ENCODE measurements around the gene CKS1B. TPM values are rescaled to one million over a fixed set of nuclear protein-coding genes. Genes with fewer than 3 reads are reported as not detected.

Gene CKS1B
- total and polyA plus RNA-seq, 9 of the 15 experiments (the other 6 are each of a cell fraction or from before 2014, with no cell fraction given), result 215 to 1,103 (median 460) TPM

GRCh38 chr1:155017041-155017945, 42.8 kb downstream of the CKS1B start (continued):
- no peak for TF ChIP-seq KDM5B (IDR thresholded peaks at IDR 0.05; ENCODE audit: insufficient replicate concordance, low read depth, low read length)
- TF ChIP-seq BCLAF1 (IDR thresholded peaks at IDR 0.05; ENCODE audit: borderline replicate concordance in 1 of 2, control insufficient read depth in 1 of 2, low read depth in 2 of 2, low read length in 1 of 2), result peak in 1 of 2 experiments; percentile 61; a peak in 1 of 4 replicates
- TF ChIP-seq ZNF3 (CRISPR knock-in tag; IDR thresholded peaks at IDR 0.05), result no peak
- no peak for TF ChIP-seq SMAD1 (IDR thresholded peaks at IDR 0.05; ENCODE audit: low read depth, low read length, partially characterized antibody)
- no peak for TF ChIP-seq NCOA1 (IDR thresholded peaks at IDR 0.05; ENCODE audit: low read depth)
- TF ChIP-seq GATAD2A (IDR thresholded peaks at IDR 0.05), result peak; percentile 88
- peak; percentile 97 for TF ChIP-seq HMGN3 (IDR thresholded peaks at IDR 0.05; ENCODE audit: borderline replicate concordance, extremely low read depth, insufficient read length, low read depth, low read length)
- TF ChIP-seq CBFB (CRISPR knock-in tag; IDR thresholded peaks at IDR 0.05), result no peak
- TF ChIP-seq CCAR2 (IDR thresholded peaks at IDR 0.05; ENCODE audit: low read depth, low read length), result no peak
- TF ChIP-seq NCOR1 (IDR thresholded peaks at IDR 0.05), result peak; percentile 67
- no peak for TF ChIP-seq ZNF778 (CRISPR knock-in tag; IDR thresholded peaks at IDR 0.05)
- no peak for TF ChIP-seq RFX7 (CRISPR knock-in tag; IDR thresholded peaks at IDR 0.05)
- TF ChIP-seq, protein P1, sequence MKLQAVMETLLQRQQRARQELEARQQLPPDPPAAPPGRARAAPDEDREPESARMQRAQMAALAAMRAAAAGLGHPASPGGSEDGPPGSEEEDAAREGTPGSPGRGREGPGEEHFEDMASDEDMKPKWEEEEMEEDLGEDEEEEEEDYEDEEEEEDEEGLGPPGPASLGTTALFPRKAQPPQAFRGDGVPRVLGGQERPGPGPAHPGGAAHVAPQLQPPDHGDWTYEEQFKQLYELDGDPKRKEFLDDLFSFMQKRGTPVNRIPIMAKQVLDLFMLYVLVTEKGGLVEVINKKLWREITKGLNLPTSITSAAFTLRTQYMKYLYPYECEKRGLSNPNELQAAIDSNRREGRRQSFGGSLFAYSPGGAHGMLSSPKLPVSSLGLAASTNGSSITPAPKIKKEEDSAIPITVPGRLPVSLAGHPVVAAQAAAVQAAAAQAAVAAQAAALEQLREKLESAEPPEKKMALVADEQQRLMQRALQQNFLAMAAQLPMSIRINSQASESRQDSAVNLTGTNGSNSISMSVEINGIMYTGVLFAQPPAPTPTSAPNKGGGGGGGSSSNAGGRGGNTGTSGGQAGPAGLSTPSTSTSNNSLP (IDR thresholded peaks at IDR 0.05; ENCODE audit: borderline replicate concordance, low read depth, low read length), result no peak
- no peak for TF ChIP-seq FOXJ2 (tag; IDR thresholded peaks at IDR 0.05)
- peak; percentile 9; the same call in 1 of the 2 replicates for TF ChIP-seq NR2C1 (IDR thresholded peaks at IDR 0.05)
- TF ChIP-seq NR2C1 (tag; IDR thresholded peaks at IDR 0.05), result peak; percentile 11; the same call in 1 of the 2 replicates
- TF ChIP-seq, protein P2, sequence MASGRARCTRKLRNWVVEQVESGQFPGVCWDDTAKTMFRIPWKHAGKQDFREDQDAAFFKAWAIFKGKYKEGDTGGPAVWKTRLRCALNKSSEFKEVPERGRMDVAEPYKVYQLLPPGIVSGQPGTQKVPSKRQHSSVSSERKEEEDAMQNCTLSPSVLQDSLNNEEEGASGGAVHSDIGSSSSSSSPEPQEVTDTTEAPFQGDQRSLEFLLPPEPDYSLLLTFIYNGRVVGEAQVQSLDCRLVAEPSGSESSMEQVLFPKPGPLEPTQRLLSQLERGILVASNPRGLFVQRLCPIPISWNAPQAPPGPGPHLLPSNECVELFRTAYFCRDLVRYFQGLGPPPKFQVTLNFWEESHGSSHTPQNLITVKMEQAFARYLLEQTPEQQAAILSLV (tag; IDR thresholded peaks at IDR 0.05), result no peak
- no peak for TF ChIP-seq LARP7 (IDR thresholded peaks at IDR 0.05)
- TF ChIP-seq ZZZ3 (IDR thresholded peaks at IDR 0.05), result no peak
- no peak for TF ChIP-seq EP300 (IDR thresholded peaks at IDR 0.05; ENCODE audit: low read length)
- peak; percentile 88 for TF ChIP-seq CBX1 (IDR thresholded peaks at IDR 0.05; ENCODE audit: low read depth)
